ENCODE results near the gene ARPC5.

The ARPC5 gene

GRCh38 chr1:183654706-183655105 is 19.1 kb upstream of the ARPC5 start:
- no peaks in the 10 kb centered on the region for H3K36me3 ChIP-seq (ENCODE audit: control insufficient read depth, low read length)
- H3K9me2 ChIP-seq (replicated peaks; ENCODE audit: control insufficient read depth, low read length) = no peaks in the 10 kb centered on the region
- TF ChIP-seq EZH2phosphoT487 (IDR thresholded peaks at IDR 0.05; ENCODE audit: borderline replicate concordance, low read length) = no peak
- TF ChIP-seq, protein P1, sequence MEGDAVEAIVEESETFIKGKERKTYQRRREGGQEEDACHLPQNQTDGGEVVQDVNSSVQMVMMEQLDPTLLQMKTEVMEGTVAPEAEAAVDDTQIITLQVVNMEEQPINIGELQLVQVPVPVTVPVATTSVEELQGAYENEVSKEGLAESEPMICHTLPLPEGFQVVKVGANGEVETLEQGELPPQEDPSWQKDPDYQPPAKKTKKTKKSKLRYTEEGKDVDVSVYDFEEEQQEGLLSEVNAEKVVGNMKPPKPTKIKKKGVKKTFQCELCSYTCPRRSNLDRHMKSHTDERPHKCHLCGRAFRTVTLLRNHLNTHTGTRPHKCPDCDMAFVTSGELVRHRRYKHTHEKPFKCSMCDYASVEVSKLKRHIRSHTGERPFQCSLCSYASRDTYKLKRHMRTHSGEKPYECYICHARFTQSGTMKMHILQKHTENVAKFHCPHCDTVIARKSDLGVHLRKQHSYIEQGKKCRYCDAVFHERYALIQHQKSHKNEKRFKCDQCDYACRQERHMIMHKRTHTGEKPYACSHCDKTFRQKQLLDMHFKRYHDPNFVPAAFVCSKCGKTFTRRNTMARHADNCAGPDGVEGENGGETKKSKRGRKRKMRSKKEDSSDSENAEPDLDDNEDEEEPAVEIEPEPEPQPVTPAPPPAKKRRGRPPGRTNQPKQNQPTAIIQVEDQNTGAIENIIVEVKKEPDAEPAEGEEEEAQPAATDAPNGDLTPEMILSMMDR (IDR thresholded peaks at IDR 0.05; ENCODE audit: low read depth, low read length, poor library complexity, severe bottlenecking) = no peak
- H3K4me3 ChIP-seq (ENCODE audit: low read length) = no peak overlapping the region
- no peak overlapping the region for H3K4me2 ChIP-seq (ENCODE audit: low read length)
- peaks cover 13% of the 10 kb centered on the region for H3K4me1 ChIP-seq (ENCODE audit: control insufficient read depth, low read length)
- H3F3A ChIP-seq (ENCODE audit: control insufficient read depth, insufficient read depth) = no peaks in the 10 kb centered on the region
- H3K9me3 ChIP-seq (ENCODE audit: control insufficient read depth, insufficient read depth, low read length) = no peaks in the 10 kb centered on the region
- no peak overlapping the region for H3K27ac ChIP-seq (ENCODE audit: low read depth, low read length)
- H3K79me2 ChIP-seq (ENCODE audit: control insufficient read depth, low read length) = no peaks in the 10 kb centered on the region
- no peaks in the 10 kb centered on the region for H4K20me1 ChIP-seq (ENCODE audit: control insufficient read depth, insufficient read depth, low read depth, low read length)
- H3K27me3 ChIP-seq (ENCODE audit: control insufficient read depth, low read length) = 0 out of 2 replicates have a peak, but pooled peaks cover 2% of the 10 kb centered on the region

GRCh38 chr1:183653876-183654451 is 18.4 kb upstream of the ARPC5 start:
- Histone ChIP-seq H3K36me3 (ENCODE audit: control insufficient read depth, low read length) (no peaks in the 10 kb centered on the region), H4K20me1 (ENCODE audit: control insufficient read depth, insufficient read depth, low read depth, low read length) (no peaks in the 10 kb centered on the region), H3K9me2 (replicated peaks; ENCODE audit: control insufficient read depth, low read length) (no peaks in the 10 kb centered on the region), H3K4me3 (ENCODE audit: low read length) (no peak overlapping the region), H3K79me2 (ENCODE audit: control insufficient read depth, low read length) (no peaks in the 10 kb centered on the region), H3K9me3 (ENCODE audit: control insufficient read depth, insufficient read depth, low read length) (no peaks in the 10 kb centered on the region), H3K4me2 (ENCODE audit: low read length) (no peak overlapping the region), H3K27ac (ENCODE audit: low read depth, low read length) (no peak overlapping the region), H3F3A (ENCODE audit: control insufficient read depth, insufficient read depth) (no peaks in the 10 kb centered on the region), H3K4me1 (ENCODE audit: control insufficient read depth, low read length) (peaks cover 13% of the 10 kb centered on the region), H3K27me3 (ENCODE audit: control insufficient read depth, low read length) (peaks cover 7% of the 10 kb centered on the region; the same call in 1 of the 2 replicates)
- TF ChIP-seq EZH2phosphoT487 (IDR thresholded peaks at IDR 0.05; ENCODE audit: borderline replicate concordance, low read length) = no peak
- TF ChIP-seq, protein P1 (IDR thresholded peaks at IDR 0.05; ENCODE audit: low read depth, low read length, poor library complexity, severe bottlenecking) = no peak

GRCh38 chr1:183653462-183653794 is 17.8 kb upstream of the ARPC5 start:
- Histone ChIP-seq H3K4me1 (ENCODE audit: control insufficient read depth, low read length) (peaks cover 13% of the 10 kb centered on the region), H3F3A (ENCODE audit: control insufficient read depth, insufficient read depth) (no peaks in the 10 kb centered on the region), H4K20me1 (ENCODE audit: control insufficient read depth, insufficient read depth, low read depth, low read length) (no peaks in the 10 kb centered on the region), H3K27ac (ENCODE audit: low read depth, low read length) (no peak overlapping the region), H3K9me3 (ENCODE audit: control insufficient read depth, insufficient read depth, low read length) (no peaks in the 10 kb centered on the region), H3K79me2 (ENCODE audit: control insufficient read depth, low read length) (no peaks in the 10 kb centered on the region), H3K9me2 (replicated peaks; ENCODE audit: control insufficient read depth, low read length) (no peaks in the 10 kb centered on the region), H3K4me3 (ENCODE audit: low read length) (no peak overlapping the region), H3K27me3 (ENCODE audit: control insufficient read depth, low read length) (peaks cover 10% of the 10 kb centered on the region; the same call in 1 of the 2 replicates), H3K36me3 (ENCODE audit: control insufficient read depth, low read length) (no peaks in the 10 kb centered on the region), H3K4me2 (ENCODE audit: low read length) (no peak overlapping the region)
- TF ChIP-seq, protein P1 (IDR thresholded peaks at IDR 0.05; ENCODE audit: low read depth, low read length, poor library complexity, severe bottlenecking) = no peak
- no peak for TF ChIP-seq EZH2phosphoT487 (IDR thresholded peaks at IDR 0.05; ENCODE audit: borderline replicate concordance, low read length)

Measured in DOHH2 (cell line).